Measurements from ENCODE around the gene FGF12. TPM values are rescaled to one million over a fixed set of nuclear protein-coding genes. Genes with fewer than 3 reads are reported as not detected.

FGF12 gene
- total and polyA plus RNA-seq, 2 experiments from 2014 or later, result 6.0 to 14.3 TPM

- Histone ChIP-seq H3K9me2 (ENCODE audit: insufficient read depth) (0 out of 2 replicates have a peak, but pooled peaks cover 5% of the 10 kb centered on the region), H3F3A (replicated peaks; ENCODE audit: low read depth) (no peaks in the 10 kb centered on the region), H3K79me2 (replicated peaks; ENCODE audit: insufficient read depth) (no peaks in the 10 kb centered on the region), H3K27me3 (ENCODE audit: insufficient read depth) (no peaks in the 10 kb centered on the region), H3K4me3 (no peak overlapping the region), H3K4me1 (ENCODE audit: insufficient read depth) (peaks cover 4% of the 10 kb centered on the region), H2AFZ (no peak overlapping the region), H3K36me3 (ENCODE audit: insufficient read depth) (no peaks in the 10 kb centered on the region), H3K27ac (ENCODE audit: low read depth) (no peak overlapping the region), H3K4me2 (no peak overlapping the region), H4K20me1 (replicated peaks; ENCODE audit: insufficient read depth) (no peaks in the 10 kb centered on the region)
- no peak for ATAC-seq
- TF ChIP-seq NANOG (IDR thresholded peaks at IDR 0.05; ENCODE audit: borderline replicate concordance), result no peak
- no peak for TF ChIP-seq EZH2phosphoT487 (IDR thresholded peaks at IDR 0.05; ENCODE audit: unreplicated experiment)
- TF ChIP-seq POLR2AphosphoS5 (IDR thresholded peaks at IDR 0.05; ENCODE audit: low read depth), result no peak
- TF ChIP-seq JUNB (IDR thresholded peaks at IDR 0.05; ENCODE audit: unreplicated experiment), result no peak
- TF ChIP-seq ZNF462 (CRISPR knock-in tag; IDR thresholded peaks at IDR 0.05), result no peak
- TF ChIP-seq ZNF331 (CRISPR knock-in tag; IDR thresholded peaks at IDR 0.05; ENCODE audit: low read depth), result no peak
- no peak for TF ChIP-seq ZNF114 (CRISPR knock-in tag; IDR thresholded peaks at IDR 0.05)
- no peak for TF ChIP-seq EZH2 (IDR thresholded peaks at IDR 0.05; ENCODE audit: low read depth, unreplicated experiment)
- no peak for TF ChIP-seq ETS1 (IDR thresholded peaks at IDR 0.05)
- TF ChIP-seq REST (IDR thresholded peaks at IDR 0.05; ENCODE audit: unreplicated experiment), result no peak
- no peak for TF ChIP-seq STAT1 (IDR thresholded peaks at IDR 0.05; ENCODE audit: unreplicated experiment)
- TF ChIP-seq CREB1 (CRISPR knock-in tag; IDR thresholded peaks at IDR 0.05; ENCODE audit: low read depth), result no peak
- Mint-ChIP-seq H3K27ac (no peak overlapping the region), H3K9me3 (no peaks in the 10 kb centered on the region), H3K36me3 (ENCODE audit: low read depth) (no peaks in the 10 kb centered on the region), H3K4me1 (peaks cover 17% of the 10 kb centered on the region), H3K27me3 (ENCODE audit: insufficient read depth, low read depth, poor library complexity) (no peaks in the 10 kb centered on the region), H3K4me3 (no peak overlapping the region)
- no peak for DNase-seq (ENCODE audit: low spot score)
These were observed 71.7 kb downstream of the FGF12 start for GRCh38 chr3:192655628-192656027.
